Measurements from ENCODE around the gene LMF1. TPM values are rescaled to one million over a fixed set of nuclear protein-coding genes. Genes with fewer than 3 reads are reported as not detected.

The LMF1 gene
- total RNA-seq, 2 donors from 2014 or later: 47.1 to 49.3 TPM

DNA sequence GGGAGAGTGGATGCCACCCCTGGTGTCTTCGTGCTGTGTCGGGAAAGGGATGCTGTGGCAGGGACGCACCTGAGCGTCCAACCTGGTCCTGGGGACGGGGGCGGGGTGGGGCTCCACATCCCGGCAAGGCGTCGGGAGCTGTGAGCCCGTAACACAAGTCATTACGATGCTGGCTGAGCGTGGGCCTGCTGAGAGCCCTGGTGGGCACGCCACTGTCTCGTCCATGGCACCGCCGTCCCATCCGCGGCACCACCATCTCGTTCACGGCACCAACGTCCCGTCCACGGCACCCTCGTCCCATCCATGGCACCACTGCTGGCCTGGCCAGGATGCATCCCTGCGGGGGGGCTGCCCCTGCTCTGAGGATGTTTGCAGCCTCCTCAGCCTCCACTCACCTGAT, 146.2 kb downstream of the LMF1 start:
- Histone ChIP-seq H3K27me3 (replicated peaks; ENCODE audit: insufficient read depth) (no peaks in the 10 kb centered on the region), H3K4me1 (ENCODE audit: control insufficient read depth in 1 of 2, low read depth in 2 of 2) (peaks cover 5 to 9% of the 10 kb centered on the region in 2 donors), H3K4me3 (no peak overlapping the region), H3K36me3 (no peaks in the 10 kb centered on the region), H3K9me3 (no peaks in the 10 kb centered on the region), H3K27ac (no peak overlapping the region)
- DNase-seq (ENCODE audit: low spot score) (no peak), ATAC-seq (ENCODE audit: insufficient number of reproducible peaks, low FRiP score, low read depth) (no peak)
- TF ChIP-seq, protein P1, sequence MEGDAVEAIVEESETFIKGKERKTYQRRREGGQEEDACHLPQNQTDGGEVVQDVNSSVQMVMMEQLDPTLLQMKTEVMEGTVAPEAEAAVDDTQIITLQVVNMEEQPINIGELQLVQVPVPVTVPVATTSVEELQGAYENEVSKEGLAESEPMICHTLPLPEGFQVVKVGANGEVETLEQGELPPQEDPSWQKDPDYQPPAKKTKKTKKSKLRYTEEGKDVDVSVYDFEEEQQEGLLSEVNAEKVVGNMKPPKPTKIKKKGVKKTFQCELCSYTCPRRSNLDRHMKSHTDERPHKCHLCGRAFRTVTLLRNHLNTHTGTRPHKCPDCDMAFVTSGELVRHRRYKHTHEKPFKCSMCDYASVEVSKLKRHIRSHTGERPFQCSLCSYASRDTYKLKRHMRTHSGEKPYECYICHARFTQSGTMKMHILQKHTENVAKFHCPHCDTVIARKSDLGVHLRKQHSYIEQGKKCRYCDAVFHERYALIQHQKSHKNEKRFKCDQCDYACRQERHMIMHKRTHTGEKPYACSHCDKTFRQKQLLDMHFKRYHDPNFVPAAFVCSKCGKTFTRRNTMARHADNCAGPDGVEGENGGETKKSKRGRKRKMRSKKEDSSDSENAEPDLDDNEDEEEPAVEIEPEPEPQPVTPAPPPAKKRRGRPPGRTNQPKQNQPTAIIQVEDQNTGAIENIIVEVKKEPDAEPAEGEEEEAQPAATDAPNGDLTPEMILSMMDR (IDR thresholded peaks at IDR 0.05): no peak

DNA sequence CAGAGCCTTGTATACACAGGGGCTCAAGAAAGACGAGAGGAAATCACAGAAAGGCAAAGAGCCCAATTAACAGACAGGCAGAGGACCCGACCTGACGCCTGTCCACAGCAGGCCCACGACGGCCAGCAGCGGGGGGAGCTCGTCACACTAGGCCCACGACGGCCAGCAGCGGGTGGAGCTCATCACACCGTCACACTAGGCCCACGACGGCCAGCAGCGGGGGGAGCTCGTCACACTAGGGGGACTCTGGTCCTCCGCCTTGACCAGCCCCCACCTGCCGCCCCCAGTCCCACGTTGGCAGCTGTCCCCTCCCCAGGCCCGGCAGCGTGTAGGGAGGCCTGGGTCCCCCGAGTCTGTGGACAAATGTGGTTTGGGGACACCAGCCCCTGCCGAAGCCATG, 146.6 kb downstream of the LMF1 start:
- ATAC-seq (ENCODE audit: insufficient number of reproducible peaks, low FRiP score, low read depth): no peak
- DNase-seq (ENCODE audit: low spot score): no peak
- Histone ChIP-seq H3K9me3 (no peaks in the 10 kb centered on the region), H3K4me3 (no peak overlapping the region), H3K36me3 (no peaks in the 10 kb centered on the region), H3K27ac (no peak overlapping the region), H3K4me1 (ENCODE audit: control insufficient read depth in 1 of 2, low read depth in 2 of 2) (peaks cover 5 to 9% of the 10 kb centered on the region in 2 donors), H3K27me3 (replicated peaks; ENCODE audit: insufficient read depth) (no peaks in the 10 kb centered on the region)
- TF ChIP-seq, protein P1 (IDR thresholded peaks at IDR 0.05): no peak

DNA sequence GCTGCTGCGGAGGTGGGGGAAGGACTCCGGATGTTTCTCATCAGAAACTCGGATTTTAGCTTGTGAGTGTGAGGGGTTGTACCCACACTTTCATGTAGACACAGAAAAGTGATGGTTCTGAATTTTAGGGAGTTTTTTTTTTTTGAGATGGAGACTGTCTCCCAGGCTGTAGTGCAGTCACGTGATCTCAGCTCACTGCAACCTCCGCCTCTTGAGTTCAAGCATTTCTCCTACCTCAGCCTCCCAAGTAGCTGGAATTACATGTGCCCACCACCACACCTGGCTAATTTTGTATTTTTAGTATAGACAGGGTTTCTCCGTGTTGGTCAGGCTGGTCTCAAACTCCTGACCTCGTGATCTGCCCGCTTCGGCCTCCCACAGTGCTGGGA, 147.9 kb downstream of the LMF1 start:
- TF ChIP-seq, protein P1 (IDR thresholded peaks at IDR 0.05): no peak
- Histone ChIP-seq H3K27me3 (replicated peaks; ENCODE audit: insufficient read depth) (no peaks in the 10 kb centered on the region), H3K9me3 (no peaks in the 10 kb centered on the region), H3K4me1 (ENCODE audit: control insufficient read depth in 1 of 2, low read depth in 2 of 2) (peaks cover 5 to 9% of the 10 kb centered on the region in 2 donors), H3K36me3 (no peaks in the 10 kb centered on the region), H3K4me3 (no peak overlapping the region), H3K27ac (no peak overlapping the region)
- no peak for DNase-seq (ENCODE audit: low spot score)
- no peak for ATAC-seq (ENCODE audit: insufficient number of reproducible peaks, low FRiP score, low read depth)

DNA sequence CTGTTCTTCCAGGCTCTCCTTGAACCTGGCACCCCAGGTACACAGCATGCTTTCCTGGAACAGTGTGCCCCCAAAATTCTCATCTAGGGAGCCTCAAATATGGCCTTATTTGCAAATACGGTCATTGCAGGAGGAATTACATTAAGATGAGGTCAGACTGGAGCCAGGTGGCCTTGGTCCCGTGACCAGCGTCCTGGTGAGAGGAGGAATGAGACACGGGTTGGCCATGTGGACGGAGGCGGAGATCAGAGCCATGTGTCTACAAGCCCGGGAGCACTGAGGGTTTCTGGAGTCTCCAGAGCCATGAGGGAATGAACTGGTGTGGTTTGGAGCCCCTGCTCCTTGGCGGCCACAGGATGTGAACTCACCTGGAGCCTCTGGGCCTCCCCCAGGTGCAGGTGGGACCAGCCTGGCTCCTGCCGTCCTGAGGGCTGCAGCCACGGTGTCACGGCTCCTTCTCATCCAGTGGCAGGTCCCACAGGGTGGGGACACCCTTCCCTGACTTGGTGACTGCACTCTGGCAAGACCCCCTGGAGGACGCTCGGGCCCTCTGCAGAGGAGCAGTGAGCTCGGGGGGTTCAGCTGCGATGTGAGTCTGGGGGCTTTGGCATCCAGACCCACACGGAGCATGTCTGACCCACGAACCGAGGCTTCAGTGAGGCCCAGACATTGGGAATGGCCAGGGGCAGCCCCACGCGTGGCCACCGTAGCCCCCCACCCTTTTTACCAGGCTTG, 148.4 kb downstream of the LMF1 start:
- Histone ChIP-seq H3K27me3 (replicated peaks; ENCODE audit: insufficient read depth) (no peaks in the 10 kb centered on the region), H3K9me3 (no peaks in the 10 kb centered on the region), H3K36me3 (no peaks in the 10 kb centered on the region), H3K27ac (no peak overlapping the region), H3K4me1 (ENCODE audit: control insufficient read depth in 1 of 2, low read depth in 2 of 2) (peaks cover 5 to 9% of the 10 kb centered on the region in 2 donors), H3K4me3 (no peak overlapping the region)
- TF ChIP-seq, protein P1 (IDR thresholded peaks at IDR 0.05): no peak
- no peak for ATAC-seq (ENCODE audit: insufficient number of reproducible peaks, low FRiP score, low read depth)
- DNase-seq (ENCODE audit: low spot score): no peak

DNA sequence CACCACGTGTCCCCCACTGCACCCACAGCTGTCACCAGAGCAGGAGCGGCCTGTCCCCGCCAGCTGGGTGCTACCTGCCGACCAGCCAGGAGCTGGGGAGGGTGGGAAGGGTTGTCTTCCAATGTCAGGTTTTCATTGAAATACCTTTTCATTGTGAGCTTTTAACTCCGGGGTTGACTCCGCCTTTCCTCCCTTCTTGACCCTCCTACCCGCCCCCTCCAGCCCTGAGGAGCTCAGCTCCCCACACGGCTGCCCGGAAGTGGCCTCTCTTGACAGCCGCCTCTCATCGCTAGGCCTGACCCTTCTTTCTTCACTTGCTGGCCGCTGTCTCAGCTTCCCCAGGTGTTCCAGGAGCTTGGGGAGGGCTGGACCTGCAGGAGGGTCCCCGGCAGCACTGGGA, 149.0 kb downstream of the LMF1 start:
- Histone ChIP-seq H3K9me3 (no peaks in the 10 kb centered on the region), H3K4me1 (ENCODE audit: control insufficient read depth in 1 of 2, low read depth in 2 of 2) (peaks cover 5 to 9% of the 10 kb centered on the region in 2 donors), H3K27me3 (replicated peaks; ENCODE audit: insufficient read depth) (no peaks in the 10 kb centered on the region), H3K4me3 (no peak overlapping the region), H3K36me3 (no peaks in the 10 kb centered on the region), H3K27ac (no peak overlapping the region)
- ATAC-seq (ENCODE audit: insufficient number of reproducible peaks, low FRiP score, low read depth): no peak
- DNase-seq (ENCODE audit: low spot score): no peak
- TF ChIP-seq, protein P1 (IDR thresholded peaks at IDR 0.05): no peak
